DND-41 (cell line): Measurements from ENCODE around the gene CABP4.

Source experiments
- ATAC-seq: fragments of 200-7000 bp; cut with Tn5 transposase; 3 replicates; pipeline ENCODE4 v1.9.1; 2021; ENCODE audit warnings: low read depth; ENCODE audit not compliant: insufficient read depth
- DNase-seq: peaks from one replicate; pipeline ENCODE4 v3.0.0-alpha.2; 2020
- H2AFZ ChIP-seq: 2 replicates; pipeline ENCODE4 v1.6.0; 2012; ENCODE audit warnings: low read depth, low read length
- H3K27ac ChIP-seq: 2 replicates; pipeline ENCODE4 v1.5.1; 2012; ENCODE audit warnings: low read length, inconsistent platforms
- H3K27me3 ChIP-seq: fragments of 200-600 bp; sonication (generic); 2 replicates; pipeline ENCODE4 v1.6.0; 2012; ENCODE audit warnings: low read length, mild to moderate bottlenecking, inconsistent platforms; ENCODE audit not compliant: insufficient read depth, poor library complexity
- H3K36me3 ChIP-seq: 2 replicates; pipeline ENCODE4 v1.5.1; 2012; ENCODE audit warnings: low read length, inconsistent platforms; ENCODE audit not compliant: insufficient read depth
- H3K4me1 ChIP-seq: 2 replicates; pipeline ENCODE4 v1.5.1; 2012; ENCODE audit warnings: mild to moderate bottlenecking, low read length; ENCODE audit not compliant: insufficient read depth
- H3K4me2 ChIP-seq: 2 replicates; pipeline ENCODE4 v1.6.0; 2012; ENCODE audit warnings: mild to moderate bottlenecking, moderate library complexity, low read length, inconsistent platforms; ENCODE audit not compliant: insufficient read depth
- H3K4me3 ChIP-seq, 2 experiments: fragments of 200-600 bp in 1 of 2; shearing (Covaris generic) in 1 of 2; 2 replicates each; pipeline ENCODE4 v1.5.1; 2012 to 2016; ENCODE audit warnings: inconsistent platforms in 2 of 2, low read length in 2 of 2, mild to moderate bottlenecking in 2 of 2, low read depth in 1 of 2, moderate library complexity in 1 of 2
- H3K79me2 ChIP-seq: 2 replicates; pipeline ENCODE4 v1.6.0; 2012; ENCODE audit warnings: low read length, inconsistent platforms; ENCODE audit not compliant: insufficient read depth
- H3K9ac ChIP-seq: 2 replicates; pipeline ENCODE4 v1.6.0; 2012; ENCODE audit warnings: low read depth, mild to moderate bottlenecking, inconsistent platforms, low read length, moderate library complexity
- H3K9me3 ChIP-seq: 2 replicates; pipeline ENCODE4 v1.5.1; 2012; ENCODE audit warnings: low read length, moderate library complexity, mild to moderate bottlenecking, inconsistent platforms; ENCODE audit not compliant: insufficient read depth, severe bottlenecking
- H4K20me1 ChIP-seq: 2 replicates; pipeline ENCODE4 v1.6.0; 2012; ENCODE audit warnings: low read length; ENCODE audit not compliant: insufficient read depth
- CTCF ChIP-seq: IDR thresholded peaks from 2 replicates; pipeline ENCODE4 v1.5.1; 2012; ENCODE audit warnings: borderline replicate concordance, low read length, moderate library complexity, mild to moderate bottlenecking; ENCODE audit not compliant: poor library complexity, severe bottlenecking; ENCODE audit errors: extremely low read depth
- EZH2 ChIP-seq: IDR thresholded peaks from 3 replicates; pipeline ENCODE4 v1.6.1; 2012; ENCODE audit warnings: borderline replicate concordance, low read depth, mild to moderate bottlenecking, moderate library complexity, low read length, inconsistent platforms; ENCODE audit not compliant: severe bottlenecking

Gene CABP4

GRCh38 chr11:67489885-67490726, 35.0 kb downstream of the CABP4 start:
- Histone ChIP-seq H3K9me3 (no peaks in the 10 kb centered on the region), H3K36me3 (peaks cover 93% of the 10 kb centered on the region), H3K4me2 (no peak overlapping the region), H3K4me3 (no peak overlapping the region), H3K27me3 (no peaks in the 10 kb centered on the region), H3K79me2 (peaks cover 29% of the 10 kb centered on the region), H4K20me1 (peaks cover 44% of the 10 kb centered on the region), H3K27ac (no peak overlapping the region), H3K4me1 (peaks cover 16% of the 10 kb centered on the region), H3K9ac (no peak overlapping the region), H2AFZ (no peak overlapping the region)
- peak; percentile 6 for DNase-seq
- TF ChIP-seq EZH2 = no peak
- no peak for TF ChIP-seq CTCF
- ATAC-seq = 0 out of 3 replicates have a peak, but pooled peaks have one; percentile 3

- Histone ChIP-seq H3K4me2 (no peak overlapping the region), H3K79me2 (peaks cover 24% of the 10 kb centered on the region), H3K27ac (no peak overlapping the region), H3K9ac (no peak overlapping the region), H3K9me3 (no peaks in the 10 kb centered on the region), H3K4me3 (no peak overlapping the region), H4K20me1 (peaks cover 44% of the 10 kb centered on the region), H3K27me3 (no peaks in the 10 kb centered on the region), H3K4me1 (peaks cover 11% of the 10 kb centered on the region), H3K36me3 (peaks cover 98% of the 10 kb centered on the region), H2AFZ (no peak overlapping the region)
- peak; percentile 6 for DNase-seq
- TF ChIP-seq EZH2 (no peak), CTCF (no peak)
- no peak for ATAC-seq
Measured at GRCh38 chr11:67490727-67491065, 35.5 kb downstream of the CABP4 start.

- Histone ChIP-seq H3K36me3 (peaks cover 98% of the 10 kb centered on the region), H4K20me1 (peaks cover 38% of the 10 kb centered on the region), H3K9ac (no peak overlapping the region), H3K9me3 (no peaks in the 10 kb centered on the region), H3K79me2 (peaks cover 16% of the 10 kb centered on the region), H3K4me3 (no peak overlapping the region), H3K27ac (no peak overlapping the region), H3K4me2 (no peak overlapping the region), H3K27me3 (no peaks in the 10 kb centered on the region), H2AFZ (no peak overlapping the region), H3K4me1 (peaks cover 3% of the 10 kb centered on the region)
- ATAC-seq (peak; percentile 9; the same call in 1 of the 3 replicates), DNase-seq (no peak)
- TF ChIP-seq EZH2 (no peak), CTCF (no peak)
Measured at GRCh38 chr11:67491276-67492068, 36.3 kb downstream of the CABP4 start.
